Measurements from ENCODE around the gene KLHL17.
A peak's percentile ranks its signal among the peaks of the same experiment; 100 is the strongest.

KLHL17 gene

GRCh38 chr1:961132-961669 is 817 bp downstream of the KLHL17 start:
- no peaks in the 10 kb centered on the region for H3K9me2 ChIP-seq (replicated peaks; ENCODE audit: insufficient read depth, low read length)
- no peak overlapping the region for H3K27ac ChIP-seq (ENCODE audit: low read length)
- DNase-seq, result no peak
- H3K36me3 ChIP-seq (replicated peaks; ENCODE audit: insufficient read depth, low read length), result no peaks in the 10 kb centered on the region
- H3K27me3 ChIP-seq (replicated peaks; ENCODE audit: insufficient read depth, low read length), result no peaks in the 10 kb centered on the region
- peak overlapping the region; percentile 63; the same call in 1 of the 2 replicates for H3K4me3 ChIP-seq (ENCODE audit: low read length)
- H3K79me2 ChIP-seq (ENCODE audit: low read length), result peaks cover 27% of the 10 kb centered on the region
- peak overlapping the region; percentile 50; the same call in 1 of the 2 replicates for H3K4me2 ChIP-seq (ENCODE audit: low read depth, low read length)
- TF ChIP-seq EZH2phosphoT487 (IDR thresholded peaks at IDR 0.05; ENCODE audit: low read length) (no peak), EZH2 (optimal IDR thresholded peaks at IDR 0.05; ENCODE audit: low read depth, low read length) (no peak), CTCF (IDR thresholded peaks at IDR 0.05; ENCODE audit: low read length) (no peak)
- H2AFZ ChIP-seq (ENCODE audit: low read length), result no peak overlapping the region
- H3K9ac ChIP-seq (ENCODE audit: low read length), result no peak overlapping the region
- H4K20me1 ChIP-seq (ENCODE audit: insufficient read depth, low read length), result no peaks in the 10 kb centered on the region
- H3K4me1 ChIP-seq (ENCODE audit: low read length), result peaks cover 13% of the 10 kb centered on the region
- no peaks in the 10 kb centered on the region for H3F3A ChIP-seq (ENCODE audit: insufficient read depth, low read length)
- no peaks in the 10 kb centered on the region for H3K9me3 ChIP-seq (replicated peaks; ENCODE audit: insufficient read depth, low read length)

- Histone ChIP-seq H3K9me3 (replicated peaks; ENCODE audit: insufficient read depth, low read length) (no peaks in the 10 kb centered on the region), H2AFZ (ENCODE audit: low read length) (no peak overlapping the region), H3K4me1 (ENCODE audit: low read length) (peaks cover 12% of the 10 kb centered on the region), H3K27me3 (replicated peaks; ENCODE audit: insufficient read depth, low read length) (no peaks in the 10 kb centered on the region), H3K9ac (ENCODE audit: low read length) (no peak overlapping the region), H3K36me3 (replicated peaks; ENCODE audit: insufficient read depth, low read length) (no peaks in the 10 kb centered on the region), H3K27ac (ENCODE audit: low read length) (no peak overlapping the region), H3K4me3 (ENCODE audit: low read length) (no peak overlapping the region), H4K20me1 (ENCODE audit: insufficient read depth, low read length) (no peaks in the 10 kb centered on the region), H3F3A (ENCODE audit: insufficient read depth, low read length) (peaks cover 4% of the 10 kb centered on the region; the same call in 1 of the 2 replicates), H3K9me2 (replicated peaks; ENCODE audit: insufficient read depth, low read length) (no peaks in the 10 kb centered on the region), H3K4me2 (ENCODE audit: low read depth, low read length) (no peak overlapping the region), H3K79me2 (ENCODE audit: low read length) (peaks cover 15% of the 10 kb centered on the region)
- TF ChIP-seq EZH2 (optimal IDR thresholded peaks at IDR 0.05; ENCODE audit: low read depth, low read length) (no peak), CTCF (IDR thresholded peaks at IDR 0.05; ENCODE audit: low read length) (no peak), EZH2phosphoT487 (IDR thresholded peaks at IDR 0.05; ENCODE audit: low read length) (no peak)
- no peak for DNase-seq
Observed at GRCh38 chr1:962381-963300, 2.3 kb downstream of the KLHL17 start.

- Histone ChIP-seq H3K27me3 (replicated peaks; ENCODE audit: insufficient read depth, low read length) (no peaks in the 10 kb centered on the region), H3K9ac (ENCODE audit: low read length) (no peak overlapping the region), H3K27ac (ENCODE audit: low read length) (no peak overlapping the region), H4K20me1 (ENCODE audit: insufficient read depth, low read length) (no peaks in the 10 kb centered on the region), H3K4me2 (ENCODE audit: low read depth, low read length) (no peak overlapping the region), H3K9me2 (replicated peaks; ENCODE audit: insufficient read depth, low read length) (no peaks in the 10 kb centered on the region), H3F3A (ENCODE audit: insufficient read depth, low read length) (peaks cover 4% of the 10 kb centered on the region; the same call in 1 of the 2 replicates), H3K9me3 (replicated peaks; ENCODE audit: insufficient read depth, low read length) (no peaks in the 10 kb centered on the region), H3K4me3 (ENCODE audit: low read length) (no peak overlapping the region), H3K79me2 (ENCODE audit: low read length) (peaks cover 8% of the 10 kb centered on the region), H3K4me1 (ENCODE audit: low read length) (peaks cover 9% of the 10 kb centered on the region), H2AFZ (ENCODE audit: low read length) (no peak overlapping the region), H3K36me3 (replicated peaks; ENCODE audit: insufficient read depth, low read length) (no peaks in the 10 kb centered on the region)
- no peak for TF ChIP-seq EZH2 (optimal IDR thresholded peaks at IDR 0.05; ENCODE audit: low read depth, low read length)
- TF ChIP-seq EZH2phosphoT487 (IDR thresholded peaks at IDR 0.05; ENCODE audit: low read length), result no peak
- TF ChIP-seq CTCF (IDR thresholded peaks at IDR 0.05; ENCODE audit: low read length), result no peak
- DNase-seq, result no peak
Observed at GRCh38 chr1:963301-963651, 2.9 kb downstream of the KLHL17 start.
